Endometrial microvascular endothelial cells (primary cell): Measurements from ENCODE around the gene RSPO1. TPM values are rescaled to one million over a fixed set of nuclear protein-coding genes. Genes with fewer than 3 reads are reported as not detected.
"Not testable (repeated sequence)": the region's sequence is repeated elsewhere in the genome, so short reads cannot be mapped to it uniquely, and the experiment has no call there.

Source experiments
- in situ Hi-C: cut with HindIII; loops from 2 replicates; pipeline ENCODE4 v1.10.0; 2017; ENCODE audit warnings: low sequenced_read_pairs, low pct_unique_long_range_greater_than_20kb; ENCODE audit errors: inconsistent ontology term
- total RNA-seq: library from RNA; depleted of rRNA; stranded (reverse); fragments of >200 nt; gene quantifications from one replicate; pipeline ENCODE4 v1.2.3, GENCODE V29; 2015; ENCODE audit errors: inconsistent ontology term

RSPO1 gene
- total RNA-seq, 1 donor from 2014 or later = not detected

DNA sequence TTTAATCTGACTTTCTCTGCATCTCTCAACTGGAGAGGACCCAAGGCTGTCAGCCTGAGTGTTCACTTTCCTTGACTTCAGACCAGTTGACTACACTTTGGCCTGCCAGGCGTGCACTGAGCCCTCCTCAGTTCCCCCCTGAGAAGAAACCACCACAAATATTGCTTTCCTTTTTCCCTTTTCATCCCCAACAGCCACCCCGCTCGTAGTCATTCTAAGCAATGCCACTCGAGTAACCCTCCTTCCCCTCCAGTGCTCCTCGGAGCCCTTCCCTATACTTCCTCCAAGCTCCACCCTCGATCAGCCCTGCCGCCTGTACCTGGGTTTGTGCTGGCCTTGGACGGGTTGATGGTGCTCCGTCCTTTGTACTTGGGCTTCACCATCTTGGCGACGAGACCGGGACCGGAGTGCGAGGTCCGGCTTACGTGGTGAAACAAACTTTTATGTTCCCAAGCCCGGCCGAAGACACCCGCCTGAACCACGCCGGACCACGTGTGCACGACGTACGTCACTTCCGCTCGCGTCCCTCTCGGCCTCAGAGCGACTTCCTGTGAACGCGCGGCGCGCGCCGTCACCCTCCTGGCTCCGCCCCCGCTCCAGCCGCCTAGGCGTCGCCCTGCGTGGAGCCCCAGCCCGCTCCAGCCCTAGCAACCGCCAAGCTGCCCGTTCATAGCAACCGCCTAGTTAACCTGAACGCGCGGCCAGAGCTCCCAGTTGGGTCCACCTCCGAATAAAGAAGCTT lies 39.1 kb downstream of the RSPO1 start, which contains the start of gene GNL2:
GNL2 (minus strand) TSS at position 498 of the 742 bp plus-strand sequence; CDS start at position 383, 115 bp downstream.
- in situ Hi-C loops = loop anchor here (5.0 kb wide), 1 partner anchor 97 kb away; the partner anchor contains the start of gene CDCA8

GRCh38 chr1:37593726-37594125 lies 41.0 kb downstream of the RSPO1 start:
- in situ Hi-C loops = no loop called here

GRCh38 chr1:37588939-37589338 lies 45.8 kb downstream of the RSPO1 start:
- in situ Hi-C loops = no loop called here

DNA sequence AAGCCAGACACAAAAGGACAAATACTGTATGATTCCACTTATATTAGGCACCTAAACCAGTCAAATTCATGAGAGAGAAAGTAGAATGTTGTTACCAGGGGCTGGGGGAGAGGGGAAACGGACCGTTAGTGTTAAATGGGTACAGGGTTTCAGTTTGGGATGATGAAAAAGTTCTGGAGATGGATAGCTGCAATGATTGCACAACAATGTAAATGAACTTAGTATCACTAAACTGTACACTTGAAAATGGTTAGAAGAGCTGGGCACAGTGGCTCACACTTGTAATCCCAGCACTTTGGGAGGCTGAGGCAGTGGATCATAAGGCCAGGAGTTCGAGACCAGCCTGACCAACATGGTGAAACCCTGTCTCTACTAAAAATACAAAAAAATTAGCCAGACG lies 50.1 kb downstream of the RSPO1 start:
- in situ Hi-C loops = not testable (repeated sequence)

DNA sequence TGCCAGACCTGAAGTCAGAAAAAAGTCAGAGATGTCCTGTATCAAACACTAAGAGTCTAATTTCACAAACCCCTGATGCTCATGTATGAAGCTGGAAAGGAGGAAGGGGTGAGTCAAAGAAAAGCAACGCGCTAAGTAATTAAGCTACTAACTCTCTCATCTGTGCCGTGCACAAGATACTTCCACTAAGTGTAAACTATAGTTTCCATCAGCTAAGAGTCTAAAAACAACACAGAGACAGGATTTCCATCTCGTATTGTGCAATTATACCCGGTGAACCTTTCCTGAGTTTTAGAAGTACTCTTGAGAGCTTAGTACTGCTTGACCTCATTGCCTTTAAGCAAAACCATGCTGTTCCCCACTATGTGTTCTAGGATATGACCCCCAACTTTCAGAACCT lies 59.0 kb downstream of the RSPO1 start:
- in situ Hi-C loops = no loop called here

- in situ Hi-C loops = no loop called here
These were observed 59.7 kb downstream of the RSPO1 start for GRCh38 chr1:37574834-37575480.

DNA sequence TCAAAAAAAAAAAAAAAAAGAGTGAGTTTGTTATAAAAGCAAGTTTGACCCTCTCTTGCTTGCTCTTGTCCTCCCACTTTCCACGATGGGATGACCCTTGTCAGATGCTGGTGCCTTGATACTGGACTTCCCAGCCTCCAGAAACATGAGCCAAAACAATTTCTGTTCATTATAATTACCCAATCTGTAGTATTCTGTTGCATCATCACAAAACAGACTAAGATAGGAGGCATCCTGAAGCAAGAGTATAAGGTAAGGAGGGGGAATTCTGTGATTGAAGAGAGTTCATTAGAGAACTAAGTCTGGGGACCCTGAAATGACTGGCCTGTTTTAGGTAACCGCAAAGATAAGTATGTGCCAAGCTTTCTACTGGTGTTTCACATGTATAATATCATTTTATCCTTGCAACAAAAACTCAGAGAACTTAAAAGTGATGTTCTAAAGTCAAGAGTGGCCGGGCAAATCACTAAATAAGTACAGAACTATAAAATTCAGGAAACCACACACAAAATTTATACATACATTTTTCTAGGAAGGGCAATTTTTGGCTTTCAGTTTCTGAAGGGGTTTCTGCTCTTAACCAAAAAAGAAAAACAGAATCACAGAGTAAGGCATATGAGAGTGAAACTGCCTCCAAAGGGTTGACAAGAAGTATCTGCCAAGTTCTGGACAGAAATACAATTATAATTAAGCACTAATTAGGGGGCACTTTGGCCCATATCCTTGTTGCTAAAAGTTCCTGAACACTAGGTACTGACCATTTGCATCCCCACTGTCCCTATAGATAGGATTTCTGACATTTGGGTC lies 64.0 kb downstream of the RSPO1 start:
- in situ Hi-C loops = no loop called here

- in situ Hi-C loops = no loop called here
These were observed 67.7 kb downstream of the RSPO1 start for GRCh38 chr1:37567023-37567422.

DNA sequence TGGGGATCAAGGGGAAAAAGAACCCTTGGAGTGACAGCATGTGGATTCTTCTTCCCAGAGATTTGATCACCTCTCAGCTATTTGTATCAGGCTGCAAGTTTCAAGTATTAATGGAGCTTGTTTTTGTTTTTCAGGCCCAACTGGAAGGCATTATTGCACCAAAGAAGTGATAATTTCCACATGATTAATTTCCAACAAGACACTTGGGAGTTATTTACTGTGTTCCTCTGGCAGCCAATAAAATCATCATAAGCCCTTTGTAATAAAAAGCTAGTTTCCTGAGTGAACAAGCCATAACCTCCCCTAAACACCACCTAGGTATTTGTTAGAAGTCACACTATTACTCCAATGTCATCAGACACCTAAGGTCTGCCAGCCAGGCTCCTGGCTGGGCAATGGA lies 69.8 kb downstream of the RSPO1 start:
- in situ Hi-C loops = no loop called here

GRCh38 chr1:37562984-37563383 lies 71.7 kb downstream of the RSPO1 start:
- in situ Hi-C loops = no loop called here

Other genes with a start within 250 kb of the RSPO1 start
- gene ZC3H12A, start 160.3 kb downstream of the RSPO1 start, total RNA-seq = 6.5 TPM
- gene MEAF6, start 120.1 kb downstream of the RSPO1 start, total RNA-seq = 80.2 TPM
- 8.3 TPM for gene SNIP1, start 80.6 kb downstream of the RSPO1 start, total RNA-seq
- gene DNALI1, start 78.0 kb downstream of the RSPO1 start, total RNA-seq = 0.84 TPM
- gene GNL2, start 39.0 kb downstream of the RSPO1 start, total RNA-seq = 48.4 TPM
- 47.8 TPM for gene CDCA8, start 57.6 kb upstream of the RSPO1 start, total RNA-seq
- not detected for gene EPHA10, start 130.2 kb upstream of the RSPO1 start, total RNA-seq
- gene MANEAL, start 159.0 kb upstream of the RSPO1 start, total RNA-seq = not detected
- 23.3 TPM for gene C1orf122, start 172.9 kb upstream of the RSPO1 start, total RNA-seq
- 25.5 TPM for gene YRDC, start 173.3 kb upstream of the RSPO1 start, total RNA-seq
- 2.0 TPM for gene MTF1, start 224.7 kb upstream of the RSPO1 start, total RNA-seq